CD4-positive, alpha-beta T cell treated with Interleukin-17A for 1 hour (primary cell): ENCODE measurements around the gene JAKMIP2.
"Not testable (repeated sequence)": the region's sequence is repeated elsewhere in the genome, so short reads cannot be mapped to it uniquely, and the experiment has no call there.

Source experiments
- DNase-seq: peaks from one replicate; pipeline ENCODE4 v3.0.0-alpha.2; 2020

The JAKMIP2 gene

GRCh38 chr5:147586221-147586620 lies 196.3 kb downstream of the JAKMIP2 start:
- no peak for DNase-seq

DNA sequence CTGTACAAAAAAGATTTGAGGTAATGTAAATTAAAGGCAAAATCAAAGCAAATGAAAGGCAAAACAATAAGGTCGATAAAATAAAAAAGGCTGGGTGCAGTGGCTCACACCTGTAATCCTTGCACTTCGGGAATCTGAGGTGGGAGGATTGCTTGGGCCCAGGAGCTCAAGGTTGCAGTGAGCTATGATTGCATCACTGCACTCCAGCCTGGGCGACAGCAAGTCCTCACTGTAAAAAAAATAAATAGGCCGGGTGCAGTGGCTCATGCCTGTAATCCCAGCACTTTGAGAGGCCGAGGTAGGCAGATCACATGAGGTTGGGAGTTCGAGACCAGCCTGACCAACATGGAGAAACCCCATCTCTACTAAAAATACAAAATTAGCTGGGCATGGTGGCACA lies 200.3 kb downstream of the JAKMIP2 start:
- DNase-seq = not testable (repeated sequence)

DNA sequence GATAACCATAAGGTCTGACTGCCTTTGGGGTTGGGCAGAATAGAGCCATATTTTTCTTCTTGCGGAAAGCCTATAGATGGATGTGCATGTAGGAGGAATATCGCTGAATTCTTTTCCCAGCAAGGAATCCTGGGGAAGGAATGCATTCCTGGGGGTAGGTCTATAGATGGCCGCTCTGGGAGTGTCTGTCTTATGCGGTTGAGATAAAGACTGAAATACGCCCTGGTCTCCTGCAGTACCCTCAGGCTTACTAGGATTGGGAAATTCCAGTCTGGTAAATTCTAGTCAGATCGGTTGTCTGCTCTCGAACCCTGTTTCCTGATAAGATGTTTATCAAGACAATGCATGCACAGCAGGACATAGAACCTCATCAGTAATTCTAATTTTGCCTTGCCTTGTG lies 202.1 kb downstream of the JAKMIP2 start:
- DNase-seq = not testable (repeated sequence)

- DNase-seq = no peak
These were observed 204.1 kb downstream of the JAKMIP2 start for GRCh38 chr5:147578228-147579024.

DNA sequence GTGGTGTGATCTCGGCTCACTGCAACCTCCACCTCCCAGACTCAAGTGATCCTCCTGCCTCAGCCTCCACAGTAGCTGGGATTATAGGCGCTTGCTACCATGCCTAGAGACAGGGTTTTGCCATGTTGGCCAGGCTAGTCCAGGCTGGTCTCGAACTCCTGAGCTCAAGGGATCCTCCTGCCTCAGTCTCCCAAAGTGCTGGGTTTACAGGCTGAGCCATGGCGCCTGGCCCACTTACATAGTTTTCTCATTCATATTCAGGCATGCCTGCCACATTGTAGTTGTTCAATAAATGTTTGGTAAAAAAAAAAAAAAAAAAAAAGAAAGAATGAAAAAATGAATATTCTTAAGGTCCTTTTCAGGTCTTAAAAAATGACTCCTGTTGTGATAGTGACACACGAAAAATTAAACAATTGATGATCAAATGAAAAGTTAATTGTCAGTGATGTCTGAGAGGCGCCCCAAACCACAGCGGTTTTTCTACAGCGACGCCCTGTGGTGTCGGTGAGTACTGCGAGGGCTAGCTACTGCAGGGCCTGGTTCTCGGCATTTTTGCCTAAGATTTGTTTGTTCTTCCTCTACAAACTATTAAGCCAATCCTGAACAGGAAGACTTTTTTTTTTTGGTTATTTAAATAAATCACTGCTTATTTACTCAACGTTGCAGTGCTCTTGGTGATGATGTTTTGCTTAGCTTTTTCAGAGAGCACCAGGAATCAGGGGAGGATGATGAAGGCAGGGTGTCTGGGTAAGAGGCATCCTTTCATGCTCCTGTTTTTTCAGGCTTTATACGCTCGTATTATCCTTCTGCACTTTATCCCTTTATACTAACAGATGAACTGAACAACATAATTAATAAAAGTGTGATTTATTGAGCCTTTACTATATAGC lies 205.6 kb downstream of the JAKMIP2 start:
- peak; percentile 12 for DNase-seq

DNA sequence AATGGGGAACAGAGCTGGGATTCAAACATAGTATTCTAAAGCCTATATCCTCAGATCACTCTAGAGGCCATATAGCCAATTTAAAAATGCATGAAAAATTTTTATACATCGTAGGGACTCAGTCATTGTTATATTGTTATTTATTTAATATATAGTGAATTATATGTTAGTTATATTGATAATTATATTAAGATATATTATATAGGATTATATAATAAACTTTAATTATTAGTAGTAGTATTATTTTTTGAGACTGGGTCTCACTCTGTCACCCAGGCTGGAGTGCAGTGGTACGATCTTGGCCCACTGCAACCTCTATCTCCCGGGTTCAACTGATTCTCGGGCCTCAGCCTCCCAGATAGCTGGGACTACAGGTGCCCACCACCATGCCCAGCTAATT lies 206.9 kb downstream of the JAKMIP2 start:
- no peak for DNase-seq

DNA sequence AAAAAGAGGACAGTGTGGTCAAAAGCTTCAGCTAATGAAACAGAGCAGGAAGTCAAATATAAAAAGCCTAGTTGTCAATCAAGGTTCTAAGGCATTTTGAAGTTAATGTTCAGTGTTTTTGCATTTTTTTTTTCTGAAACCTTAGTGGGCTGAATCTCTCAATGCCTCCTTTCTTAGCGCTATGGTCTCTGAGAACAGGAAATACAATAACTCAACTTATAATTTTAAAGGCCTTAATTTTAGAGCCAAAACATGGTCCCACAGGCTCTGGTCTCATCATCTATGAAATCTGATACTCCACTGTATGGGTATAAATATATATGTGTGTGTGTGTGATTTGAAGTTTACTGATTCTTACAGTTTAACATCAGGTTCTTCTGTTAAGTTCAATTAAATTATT lies 209.3 kb downstream of the JAKMIP2 start:
- no peak for DNase-seq

GRCh38 chr5:147568710-147569406 lies 213.7 kb downstream of the JAKMIP2 start:
- no peak for DNase-seq

- DNase-seq = no peak
These were observed 214.5 kb downstream of the JAKMIP2 start for GRCh38 chr5:147567917-147568598.

DNA sequence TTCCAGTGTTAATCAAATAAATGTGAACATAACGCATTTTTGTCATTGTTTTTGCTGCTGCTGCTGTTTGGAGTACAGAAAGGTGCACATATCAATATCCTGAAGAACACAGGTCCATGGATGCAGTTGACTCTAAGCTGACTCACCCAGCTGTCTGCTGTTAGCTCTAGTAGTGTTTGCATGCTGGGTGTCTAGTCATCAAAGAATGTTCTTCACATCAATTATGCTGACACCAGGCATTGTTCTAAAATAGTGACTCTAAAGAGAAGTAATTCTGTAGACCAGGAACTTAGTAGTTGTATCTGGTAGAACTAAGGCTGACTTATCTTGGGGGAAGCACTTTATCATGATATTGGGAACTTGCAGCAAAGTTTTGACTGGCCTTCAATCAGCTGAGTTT lies 217.0 kb downstream of the JAKMIP2 start:
- no peak for DNase-seq

- no peak for DNase-seq
These were observed 218.4 kb downstream of the JAKMIP2 start for GRCh38 chr5:147564124-147564486.

DNA sequence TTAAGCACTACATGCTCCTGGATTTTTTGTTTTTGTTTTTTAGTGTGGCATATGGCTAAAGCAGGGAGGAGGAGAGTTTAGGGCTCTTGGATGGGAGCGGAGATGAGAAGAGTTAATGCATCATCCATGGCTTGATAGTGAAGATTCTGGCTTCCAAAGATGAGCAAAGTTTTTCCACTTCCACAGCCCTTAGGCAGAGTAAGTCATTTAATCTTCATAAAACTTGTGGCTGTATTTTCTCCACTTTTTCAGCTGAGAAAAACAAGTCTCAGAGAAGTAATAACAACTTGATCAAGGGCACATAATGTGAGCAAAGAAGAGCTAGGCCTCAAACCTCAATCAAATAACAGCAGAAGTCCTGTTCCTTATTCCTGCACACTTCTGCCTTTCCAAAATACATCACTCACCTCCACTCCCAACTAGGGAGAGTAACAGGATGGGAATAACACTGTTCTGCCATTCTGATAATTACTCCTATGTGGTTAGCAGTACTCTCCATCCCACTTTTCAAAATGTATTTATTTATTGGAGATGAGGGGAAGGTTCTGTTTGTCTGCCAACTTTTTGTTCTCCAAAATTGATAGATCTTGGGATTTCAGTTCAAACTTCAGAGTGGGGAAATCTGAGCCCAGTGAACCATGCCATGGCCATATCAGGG lies 218.9 kb downstream of the JAKMIP2 start:
- DNase-seq = no peak

DNA sequence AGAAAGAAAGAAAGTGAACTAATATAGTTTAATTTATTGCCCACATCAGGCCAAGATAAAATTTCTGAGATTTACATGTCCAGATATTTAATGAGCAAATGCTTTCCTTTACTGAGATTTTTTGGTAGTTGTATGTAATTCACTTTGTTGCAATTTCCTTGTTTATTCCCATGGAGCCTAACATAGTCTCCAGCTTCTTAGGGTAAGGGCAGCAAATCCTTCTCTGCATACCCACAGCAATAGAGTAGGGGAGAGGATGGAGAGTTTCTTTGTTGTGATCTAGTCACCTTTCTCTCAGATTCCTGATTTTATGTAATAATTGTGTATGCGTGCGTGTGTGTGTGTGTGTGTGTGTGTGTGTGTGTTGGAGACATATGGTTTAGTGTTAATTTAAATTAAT lies 221.1 kb downstream of the JAKMIP2 start:
- DNase-seq = no peak

GRCh38 chr5:147560718-147561331 lies 221.7 kb downstream of the JAKMIP2 start:
- no peak for DNase-seq

GRCh38 chr5:147559749-147560148 lies 222.8 kb downstream of the JAKMIP2 start:
- DNase-seq = no peak

- no peak for DNase-seq
These were observed 223.7 kb downstream of the JAKMIP2 start for GRCh38 chr5:147558826-147559225.

GRCh38 chr5:147557876-147558745 lies 224.4 kb downstream of the JAKMIP2 start:
- no peak for DNase-seq

DNA sequence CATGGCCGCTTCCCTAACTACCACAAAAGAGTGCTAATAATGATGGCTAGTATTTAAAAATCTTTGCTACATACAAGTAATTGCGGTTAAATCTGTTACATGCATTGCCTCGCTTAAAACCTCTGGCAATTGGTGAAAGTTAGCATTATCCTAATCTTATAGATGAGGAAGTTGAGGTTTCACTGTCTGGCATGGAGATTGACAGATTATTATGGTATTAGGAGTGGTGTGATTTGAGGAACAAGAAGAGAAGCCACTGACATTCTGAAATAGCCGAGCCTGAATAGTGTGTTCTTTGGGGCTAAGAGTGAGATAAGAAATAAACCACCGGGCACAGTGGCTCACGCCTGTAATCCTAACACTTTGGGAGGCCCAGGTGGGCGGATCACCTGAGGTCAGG lies 227.4 kb downstream of the JAKMIP2 start:
- no peak for DNase-seq

- no peak for DNase-seq
These were observed 228.2 kb downstream of the JAKMIP2 start for GRCh38 chr5:147554261-147554817.

- not testable (repeated sequence) for DNase-seq
These were observed 228.7 kb downstream of the JAKMIP2 start for GRCh38 chr5:147553817-147554216.
